ENCODE results near the gene ARL16.
A peak's percentile ranks its signal among the peaks of the same experiment; 100 is the strongest.

The ARL16 gene

DNA sequence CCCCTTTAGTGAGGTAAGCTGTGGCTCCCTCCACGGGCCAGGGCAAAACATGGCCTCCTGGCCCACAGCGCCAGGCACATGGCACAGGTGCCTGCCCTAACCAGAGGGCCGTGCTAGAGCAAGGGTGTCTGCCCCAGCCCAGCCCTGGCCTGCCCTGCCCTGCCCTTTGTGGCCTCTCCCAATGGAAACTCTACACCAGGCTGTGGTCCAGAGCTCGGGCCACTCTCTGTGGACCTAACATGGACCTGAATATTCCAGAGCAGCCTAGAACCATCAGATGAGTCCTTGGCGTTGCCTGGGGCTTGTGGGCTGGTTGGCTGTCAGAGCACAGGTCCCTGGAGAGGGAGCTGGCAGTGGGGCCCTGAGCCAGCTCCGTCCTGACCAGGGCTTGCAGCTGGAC lies 11.6 kb upstream of the ARL16 start:
- DNase-seq: no peak

- no peak for DNase-seq
These were observed 11.2 kb upstream of the ARL16 start for GRCh38 chr17:81694810-81695209.

DNA sequence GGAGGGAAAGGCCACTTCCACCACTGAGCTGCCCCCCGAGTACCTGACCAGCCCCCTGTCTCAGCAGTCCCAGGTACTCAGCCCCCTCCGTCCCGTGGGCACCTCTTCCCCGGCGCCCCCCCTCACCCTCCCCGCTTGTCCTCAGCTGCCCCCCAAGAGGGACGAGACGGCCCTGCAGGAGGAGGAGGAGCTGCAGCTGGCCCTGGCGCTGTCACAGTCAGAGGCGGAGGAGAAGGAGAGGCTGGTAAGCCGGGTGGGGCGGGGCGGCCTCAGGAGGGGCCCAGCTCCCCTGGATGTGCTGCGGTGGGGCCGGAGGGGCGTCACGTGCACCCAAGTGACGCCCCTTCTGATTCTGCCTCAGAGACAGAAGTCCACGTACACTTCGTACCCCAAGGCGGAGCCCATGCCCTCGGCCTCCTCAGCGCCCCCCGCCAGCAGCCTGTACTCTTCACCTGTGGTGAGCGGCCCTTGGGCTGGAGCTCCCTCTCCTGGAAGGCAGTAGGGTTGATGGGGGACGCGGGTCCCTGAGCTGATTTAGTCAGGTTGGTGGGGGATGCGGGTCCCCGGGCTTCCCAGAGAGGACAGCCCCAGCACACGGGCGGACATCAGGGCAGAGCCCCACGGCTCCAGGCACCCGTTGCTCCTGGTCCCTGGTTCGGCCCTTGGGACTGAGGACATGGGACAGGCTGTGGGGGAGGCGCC lies 10.1 kb upstream of the ARL16 start:
- no peak for DNase-seq

- DNase-seq: no peak
These were observed 8.0 kb upstream of the ARL16 start for GRCh38 chr17:81691608-81692007.

DNA sequence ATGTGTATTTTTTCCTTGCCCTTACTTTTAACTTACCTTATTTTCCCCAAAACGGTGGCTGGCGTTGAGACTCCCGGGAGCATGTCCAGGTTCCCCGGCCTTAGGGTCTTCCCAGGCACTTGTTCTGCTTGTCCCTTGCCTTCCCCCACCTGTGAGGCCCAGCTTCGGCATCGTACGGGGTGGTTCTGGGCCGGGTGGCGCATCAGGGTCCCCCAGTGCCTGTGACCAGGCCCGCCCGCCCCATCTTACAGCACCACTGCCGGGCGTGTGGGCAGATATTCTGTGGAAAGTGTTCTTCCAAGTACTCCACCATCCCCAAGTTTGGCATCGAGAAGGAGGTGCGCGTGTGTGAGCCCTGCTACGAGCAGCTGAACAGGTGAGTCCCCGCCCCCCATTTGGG lies 7.6 kb upstream of the ARL16 start:
- no peak for DNase-seq

DNA sequence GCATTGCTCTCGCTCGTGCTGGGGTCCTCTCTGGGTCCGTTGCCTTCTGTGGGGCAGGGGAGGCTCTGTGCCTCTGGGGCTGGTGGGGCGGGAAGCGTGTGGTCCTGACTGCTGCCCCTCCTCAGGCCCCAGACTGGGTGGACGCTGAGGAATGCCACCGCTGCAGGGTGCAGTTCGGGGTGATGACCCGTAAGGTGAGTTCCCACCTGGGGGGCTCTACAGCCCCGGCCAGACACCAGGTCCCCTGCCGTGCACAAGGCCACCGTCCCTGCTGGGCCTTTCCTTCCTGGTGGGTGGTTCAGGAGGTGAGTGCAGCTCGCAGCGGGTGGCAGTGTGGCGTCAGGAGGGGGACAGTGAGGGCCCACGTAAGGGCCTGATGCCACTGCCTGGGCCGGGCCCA lies 7.0 kb upstream of the ARL16 start:
- no peak for DNase-seq

DNA sequence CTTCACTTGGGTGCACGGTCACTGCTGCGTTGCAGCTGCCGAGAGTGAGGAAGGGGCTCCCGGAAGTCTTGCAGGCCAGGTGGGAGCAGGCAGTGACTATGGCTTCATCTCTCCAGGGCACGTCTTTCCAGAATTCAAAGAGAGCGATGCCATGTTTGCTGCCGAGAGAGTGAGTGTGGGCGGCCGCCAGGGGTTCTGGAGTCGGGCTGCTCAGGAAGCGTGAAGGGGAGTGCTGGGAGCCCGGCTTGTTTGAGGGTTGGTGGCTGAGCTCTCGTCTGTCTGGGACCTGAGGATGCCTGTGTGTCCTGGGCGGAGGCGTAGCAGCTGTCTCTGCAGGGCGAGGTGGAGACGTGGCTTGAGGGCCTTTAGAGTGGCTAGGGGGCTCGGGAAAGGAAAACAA lies 6.5 kb upstream of the ARL16 start:
- DNase-seq: no peak

- no peak for DNase-seq
These were observed 5.0 kb upstream of the ARL16 start for GRCh38 chr17:81688616-81689015.

GRCh38 chr17:81687770-81688541 lies 4.4 kb upstream of the ARL16 start:
- no peak for DNase-seq

GRCh38 chr17:81686614-81687013 lies 3.0 kb upstream of the ARL16 start:
- no peak for DNase-seq

DNA sequence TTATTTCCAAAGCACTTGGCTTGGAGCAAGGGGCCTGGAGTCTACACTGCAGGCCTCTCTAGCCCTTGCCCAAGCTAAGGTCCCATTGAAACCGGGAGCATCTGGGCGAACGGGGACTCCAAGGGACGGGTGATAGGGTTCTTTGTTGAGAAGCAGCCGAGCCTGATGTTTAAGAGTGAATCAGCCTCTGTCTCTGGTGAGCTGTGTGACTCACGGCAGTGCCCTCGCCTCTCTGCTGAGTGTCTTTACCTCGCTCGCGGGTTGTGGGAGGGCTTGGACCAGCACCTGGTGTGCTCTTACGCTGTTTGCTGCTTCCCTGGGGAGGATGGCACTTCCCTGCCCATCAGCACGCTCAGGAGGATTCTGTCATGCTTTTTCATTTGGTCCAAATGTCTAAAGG lies 1.5 kb upstream of the ARL16 start:
- peak in 1 of 2 experiments; percentile 46 for DNase-seq

- no peak for DNase-seq
These were observed 880 bp upstream of the ARL16 start for GRCh38 chr17:81684442-81684911.

GRCh38 chr17:81683208-81683583 lies 401 bp downstream of the ARL16 start:
- DNase-seq: peak in 1 of 2 experiments; percentile 56

- DNase-seq: peak in 1 of 2 experiments; percentile 35
These were observed 911 bp downstream of the ARL16 start for GRCh38 chr17:81682565-81683207.

GRCh38 chr17:81681672-81682071 lies 1.9 kb downstream of the ARL16 start:
- peak; percentile 81 to 95 for DNase-seq

DNA sequence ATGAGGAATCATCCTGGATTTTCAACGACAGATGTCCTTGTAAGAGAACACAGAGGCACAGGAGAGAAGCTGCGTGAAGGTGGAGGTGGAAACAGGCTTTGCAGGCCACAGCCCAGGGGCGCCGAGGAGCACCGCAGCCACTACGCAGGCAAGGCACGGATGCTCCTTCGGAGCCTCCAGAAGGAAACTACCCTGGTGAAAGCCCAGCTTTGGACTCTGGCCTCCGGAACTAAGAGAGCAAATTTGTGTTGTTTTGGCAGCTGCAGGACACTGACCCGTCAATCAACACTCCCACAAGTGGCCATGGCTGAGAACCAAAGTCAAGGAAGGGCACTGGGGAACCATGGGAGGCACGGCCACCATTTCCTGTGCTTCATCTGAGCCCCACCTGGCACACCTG lies 3.4 kb downstream of the ARL16 start:
- no peak for DNase-seq

- peak in 1 of 2 experiments; percentile 24 for DNase-seq
These were observed 6.7 kb downstream of the ARL16 start for GRCh38 chr17:81676906-81677305.

DNA sequence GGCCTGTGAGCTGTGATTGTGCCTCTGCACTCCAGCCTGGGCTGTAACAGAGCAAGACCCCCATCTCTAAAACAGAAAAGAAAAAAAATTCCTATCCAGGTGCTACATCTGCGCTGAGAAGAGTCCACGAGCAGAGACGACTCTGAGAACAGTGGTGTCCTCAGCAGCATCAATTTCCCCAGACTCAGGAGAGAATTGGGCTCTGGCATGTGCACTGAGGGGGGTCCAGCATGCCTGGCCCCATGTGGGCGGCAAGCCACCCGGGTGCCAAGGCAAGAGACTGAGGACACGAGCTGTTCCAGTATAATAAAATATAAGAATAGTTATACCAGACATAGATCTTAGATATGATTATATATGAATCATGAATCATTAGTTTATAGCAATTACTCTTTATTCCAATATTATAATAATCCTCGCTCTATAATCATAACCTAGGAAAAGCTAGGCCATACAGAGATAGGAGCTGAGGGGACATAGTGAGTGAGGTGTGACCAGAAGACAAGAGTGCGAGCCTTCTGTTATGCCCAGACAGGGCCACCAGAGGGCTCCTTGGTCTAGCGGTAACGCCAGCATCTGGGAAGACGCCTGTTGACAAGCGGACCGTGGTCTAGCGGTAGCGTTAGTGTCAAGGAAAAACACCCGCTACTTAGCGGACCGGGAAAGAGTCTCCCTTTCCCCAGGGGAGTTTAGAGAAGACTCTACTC lies 7.9 kb downstream of the ARL16 start:
- DNase-seq: peak in 1 of 2 experiments; percentile 61

- no peak for DNase-seq
These were observed 9.9 kb downstream of the ARL16 start for GRCh38 chr17:81673561-81674258.

- no peak for DNase-seq
These were observed 10.6 kb downstream of the ARL16 start for GRCh38 chr17:81672954-81673353.

GRCh38 chr17:81672504-81672903 lies 11.1 kb downstream of the ARL16 start:
- DNase-seq: no peak

- DNase-seq: peak in 1 of 2 experiments; percentile 19
These were observed 15.8 kb downstream of the ARL16 start for GRCh38 chr17:81667754-81668153.
